Dermis blood vessel endothelial cell (primary cell): ENCODE results near the gene KCNH3. TPM values are rescaled to one million over a fixed set of nuclear protein-coding genes. Genes with fewer than 3 reads are reported as not detected.
"Not testable (repeated sequence)": the region's sequence is repeated elsewhere in the genome, so short reads cannot be mapped to it uniquely, and the experiment has no call there.

Experiments
- DNase-seq: peaks from one replicate; pipeline ENCODE4 v3.0.0; 2010
- total RNA-seq: library from RNA; depleted of rRNA; stranded (reverse); fragments of >200 nt; gene quantifications from 2 replicates; pipeline ENCODE4 v1.2.3, GENCODE V29; 2014

KCNH3 gene
- total RNA-seq, 1 donor from 2014 or later = not detected

DNA sequence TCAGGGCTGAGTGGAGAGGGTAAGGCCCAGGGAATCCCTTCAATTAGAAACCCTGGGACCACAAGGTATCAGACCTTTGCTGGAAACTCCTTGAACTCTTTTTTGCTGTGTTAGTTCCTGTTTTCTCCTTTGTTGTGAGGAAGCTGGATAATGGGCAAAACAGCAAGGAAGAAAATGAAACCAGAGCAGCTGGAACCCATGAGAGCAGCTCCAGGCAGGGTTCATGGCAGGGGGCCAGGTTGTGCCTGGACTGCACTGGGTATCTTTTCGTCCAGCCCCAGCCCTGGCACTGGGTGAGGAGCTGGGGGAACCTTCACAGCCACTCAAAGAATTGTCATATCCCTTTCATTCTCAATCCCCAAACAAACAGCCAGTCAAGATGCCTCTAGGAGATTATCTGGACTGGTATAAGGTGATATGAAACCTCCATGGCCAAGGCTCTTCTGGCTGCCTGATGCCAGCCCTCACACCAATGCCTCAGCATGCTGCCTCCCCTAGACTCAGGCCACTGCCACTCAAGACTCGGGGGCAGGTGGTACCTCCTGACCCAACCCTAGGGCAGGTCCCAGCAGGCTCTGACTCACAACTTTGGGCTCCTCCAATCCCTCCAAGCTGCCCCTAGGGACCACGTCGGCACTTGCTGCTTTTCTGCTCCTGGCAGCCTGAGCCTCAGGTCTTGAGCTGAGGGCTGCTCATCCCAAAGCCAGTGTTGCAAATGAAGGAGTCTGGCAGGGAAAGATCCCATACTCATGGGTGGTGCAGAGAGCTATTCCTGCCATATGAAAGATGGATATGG is 50.1 kb downstream of the KCNH3 start:
- DNase-seq = no peak

DNA sequence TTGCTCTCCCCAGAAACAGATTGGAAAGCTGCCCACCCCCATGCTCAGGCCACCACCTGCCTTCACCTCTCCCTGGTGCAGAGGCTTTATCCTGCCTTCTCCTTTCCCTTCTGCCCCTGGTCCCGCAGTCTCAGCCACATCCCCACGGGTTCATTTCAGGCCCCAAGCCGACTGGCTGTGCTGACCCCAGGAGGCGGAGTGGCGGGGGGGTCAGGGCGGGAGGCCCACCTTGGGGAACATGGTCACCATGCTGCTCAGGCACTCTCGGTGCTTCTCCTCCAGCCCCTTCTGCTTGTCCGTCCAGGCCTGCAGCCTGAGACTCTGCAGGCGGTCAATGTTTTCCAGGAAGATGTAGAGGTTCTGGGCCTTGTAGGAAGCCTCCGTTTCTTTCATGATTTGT is 59.7 kb downstream of the KCNH3 start:
- DNase-seq = no peak

DNA sequence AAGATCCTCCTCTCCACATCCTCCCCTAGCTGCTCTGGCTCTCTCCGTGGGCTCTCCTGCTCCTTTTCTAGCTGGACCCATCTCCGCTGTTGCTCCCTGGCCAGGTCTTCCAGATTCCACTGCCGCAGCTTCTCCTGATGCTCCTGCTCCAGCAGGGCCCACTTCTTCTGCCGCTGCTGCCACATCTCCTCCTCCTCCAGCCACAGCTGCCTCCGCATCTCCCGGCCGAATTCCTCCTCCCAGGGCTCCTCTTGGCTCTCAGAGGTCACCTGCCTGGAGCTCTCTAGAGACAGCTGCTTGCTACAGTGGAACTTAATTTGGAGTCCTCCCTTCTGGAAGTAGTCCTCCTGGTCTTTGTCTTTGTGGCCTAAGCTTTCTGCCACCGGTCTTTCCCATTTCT is 61.1 kb downstream of the KCNH3 start:
- DNase-seq = no peak

DNA sequence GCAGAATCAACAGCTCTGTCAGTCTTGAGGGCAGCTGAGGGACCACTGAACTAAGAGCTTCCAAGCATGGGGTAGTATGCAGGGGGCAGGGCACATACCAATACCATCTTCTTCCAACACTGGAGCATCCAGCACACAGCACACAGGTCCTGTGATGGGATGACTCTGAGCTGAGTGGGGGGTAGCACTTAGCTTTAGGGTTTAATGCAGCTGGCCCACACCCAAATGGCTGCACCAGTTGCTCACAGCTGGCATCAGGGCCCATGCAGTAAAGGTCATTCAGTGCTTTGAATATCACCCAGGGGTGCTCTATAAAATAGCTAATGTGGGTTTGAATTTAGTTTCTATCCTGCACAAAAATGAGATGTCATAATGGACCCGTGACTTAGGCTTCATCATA is 64.9 kb downstream of the KCNH3 start:
- DNase-seq = no peak

DNA sequence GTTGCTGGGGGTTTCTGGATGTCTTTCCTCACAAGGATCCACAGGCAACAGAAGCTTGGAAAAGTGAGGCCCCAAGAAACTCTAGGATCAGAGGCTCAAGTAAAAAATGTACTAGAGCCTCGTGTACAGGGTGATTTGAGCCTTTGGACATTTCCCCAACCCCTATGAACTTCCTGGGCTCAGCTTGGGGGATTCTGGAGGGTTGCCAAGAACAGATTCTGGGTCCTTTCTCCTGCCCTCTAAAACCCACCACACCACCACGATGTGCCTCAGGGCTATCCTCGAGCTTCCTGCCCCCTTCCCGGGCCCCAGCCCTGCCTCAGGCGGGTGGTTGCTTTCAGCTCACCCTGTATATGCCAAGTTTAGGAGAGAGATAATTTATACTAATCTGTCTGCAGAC is 66.0 kb downstream of the KCNH3 start:
- no peak for DNase-seq

DNA sequence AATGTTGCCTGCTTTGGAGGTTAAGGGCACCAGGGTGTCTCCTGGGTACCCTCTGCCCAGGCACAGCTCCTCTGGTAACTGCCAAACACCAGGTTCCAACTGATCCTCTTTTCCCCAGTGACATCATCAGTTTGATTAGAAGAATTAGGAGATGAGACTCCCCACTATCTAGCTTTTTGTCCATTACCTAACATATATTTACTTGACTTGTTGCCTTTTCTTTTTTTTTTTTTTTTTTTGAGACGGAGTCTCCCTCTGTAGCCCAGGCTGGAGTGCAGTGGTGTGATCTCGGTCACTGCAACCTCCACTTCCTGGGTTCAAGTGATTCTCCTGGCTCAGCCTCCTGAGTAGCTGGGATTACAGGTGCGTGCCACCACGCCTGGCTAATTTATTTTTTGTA is 66.7 kb downstream of the KCNH3 start, which contains the start of gene FAM186B:
Gene FAM186B, minus strand, starts transcription at position 101 of the 400 bp plus-strand sequence. CDS start 162 bp downstream, outside the sequence.
- not testable (repeated sequence) for DNase-seq

Other genes starting within 250 kb of the KCNH3 start
- not detected in 2 replicates for gene PRPH, start 243.9 kb upstream of the KCNH3 start, total RNA-seq
- 4.3 and 14.6 TPM in 2 replicates for gene TROAP, start 215.8 kb upstream of the KCNH3 start, total RNA-seq
- gene C1QL4, start 201.8 kb upstream of the KCNH3 start, total RNA-seq = under 0.01 TPM in 1 of 2 replicates, not detected in the other
- gene DNAJC22, start 192.1 kb upstream of the KCNH3 start, total RNA-seq = 0.85 and 1.1 TPM in 2 replicates
- 23.0 and 30.2 TPM in 2 replicates for gene SPATS2, start 171.6 kb upstream of the KCNH3 start, total RNA-seq
- 58.5 and 73.9 TPM in 2 replicates for gene MCRS1, start 29.1 kb downstream of the KCNH3 start, total RNA-seq
- 0.19 and 0.34 TPM in 2 replicates for gene FAM186B, start 66.6 kb downstream of the KCNH3 start, total RNA-seq
- gene PRPF40B, start 84.5 kb downstream of the KCNH3 start, total RNA-seq = 1.9 and 4.1 TPM in 2 replicates
- 101 and 121 TPM in 2 replicates for gene FMNL3, start 168.4 kb downstream of the KCNH3 start, total RNA-seq
- gene TMBIM6, start 202.5 kb downstream of the KCNH3 start, total RNA-seq = 433 and 441 TPM in 2 replicates